HG02798 (cell line): ENCODE data around the gene BAIAP2.

ENCODE experiments used
- ATAC-seq: cut with Tn5 transposase; IDR thresholded peaks from one replicate; pipeline ENCODE4 v1.9.1; 2021; ENCODE audit warnings: mild to moderate bottlenecking; ENCODE audit not compliant: unreplicated experiment, poor library complexity

The BAIAP2 gene

GRCh38 chr17:81119223-81120148 lies 84.5 kb downstream of the BAIAP2 start:
- peak; percentile 43 for ATAC-seq

- no peak for ATAC-seq
These were observed 85.2 kb downstream of the BAIAP2 start for GRCh38 chr17:81120149-81120484.

GRCh38 chr17:81120695-81121621 lies 86.0 kb downstream of the BAIAP2 start:
- no peak for ATAC-seq

DNA sequence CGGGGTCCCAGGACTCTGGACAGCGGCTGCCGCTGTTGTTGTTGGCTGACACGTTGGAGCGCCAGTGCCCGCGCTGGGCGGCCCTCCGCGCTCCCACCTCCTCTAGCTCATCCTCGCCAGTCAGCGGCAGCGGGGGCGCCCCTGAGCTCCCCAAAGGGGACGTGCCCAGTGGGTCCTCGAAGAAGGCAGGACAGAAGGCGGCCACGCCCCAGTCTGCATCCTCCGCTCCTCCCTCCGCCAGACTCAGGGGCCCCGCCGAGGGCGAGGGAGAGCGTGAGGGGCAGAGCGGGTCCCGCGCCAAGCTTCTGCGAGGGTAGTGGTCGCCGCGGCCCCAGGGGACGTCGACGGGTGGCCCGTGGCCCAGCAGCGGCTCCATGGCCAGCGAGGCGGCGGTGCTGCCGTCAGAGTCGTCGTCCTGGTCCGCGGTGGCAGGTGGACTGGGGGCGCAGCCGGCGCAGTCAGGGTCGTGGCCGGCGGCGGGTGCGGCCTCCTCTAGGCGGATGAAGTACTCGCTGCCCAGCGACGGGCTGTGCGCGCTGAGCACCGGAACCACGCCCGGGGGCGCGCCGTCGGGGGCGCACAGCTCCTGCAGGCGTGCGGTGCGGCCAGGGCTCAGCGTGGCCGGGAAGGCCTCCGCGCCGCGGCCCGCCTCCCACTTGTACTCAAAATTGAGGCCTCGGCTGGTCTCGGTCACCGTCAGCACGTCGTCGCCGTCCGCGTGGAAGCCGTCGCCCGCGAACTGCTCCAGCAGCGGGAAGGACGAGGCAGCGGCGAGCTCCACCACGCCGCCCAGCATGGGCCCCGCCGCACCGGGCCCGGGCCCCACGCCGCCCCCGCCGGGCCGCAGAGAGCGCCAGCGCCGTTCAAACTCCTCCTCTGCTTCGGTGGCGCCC lies 87.1 kb downstream of the BAIAP2 start:
- ATAC-seq: no peak

DNA sequence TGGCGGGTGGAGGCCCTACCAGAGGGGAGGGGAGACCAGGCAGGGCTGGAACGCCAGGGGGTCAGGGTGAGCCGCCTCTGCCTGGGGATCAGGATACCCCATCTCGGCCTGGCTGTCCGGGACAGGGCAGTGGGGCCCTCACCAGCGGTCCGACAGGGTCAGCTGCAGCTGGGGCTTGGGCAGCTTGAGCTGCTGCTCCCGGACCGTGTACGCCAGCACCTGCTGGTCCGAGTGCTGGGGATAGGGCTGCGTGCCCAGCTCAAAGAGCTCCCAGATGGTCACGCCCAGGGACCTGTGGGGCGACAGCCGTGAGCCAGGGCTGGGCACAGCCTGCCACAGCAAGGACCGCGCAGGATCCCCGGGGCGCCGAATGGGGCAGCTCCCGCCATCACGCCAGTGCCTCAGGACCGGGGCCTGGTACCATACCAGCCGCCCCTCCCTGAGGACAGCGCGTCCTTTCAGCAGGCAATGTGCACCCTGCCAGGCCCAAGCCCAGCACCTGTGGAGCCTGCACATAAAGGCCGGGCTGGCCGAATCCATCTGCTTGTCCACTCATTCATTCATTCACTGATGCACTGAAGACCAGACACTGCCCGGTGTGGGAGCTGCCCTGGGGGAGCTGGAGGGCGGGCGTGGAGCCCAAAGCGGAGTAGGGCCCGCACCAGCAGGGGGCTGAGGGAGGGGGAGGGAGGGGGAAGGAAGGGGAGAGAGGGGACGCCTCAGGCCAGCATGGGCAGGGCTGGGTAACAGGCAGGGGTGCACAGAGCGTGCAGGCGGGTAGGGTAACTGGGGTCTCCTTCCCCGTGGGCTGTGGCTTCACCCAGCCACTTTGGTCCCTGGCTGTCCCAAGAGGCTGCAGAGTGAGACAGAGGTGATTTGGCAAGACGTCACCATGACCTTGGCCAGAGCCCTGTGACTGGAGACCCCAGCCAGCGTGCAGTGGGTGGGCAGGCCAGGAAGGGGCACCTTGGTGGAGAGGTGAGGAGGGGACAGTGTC lies 88.4 kb downstream of the BAIAP2 start:
- no peak for ATAC-seq

DNA sequence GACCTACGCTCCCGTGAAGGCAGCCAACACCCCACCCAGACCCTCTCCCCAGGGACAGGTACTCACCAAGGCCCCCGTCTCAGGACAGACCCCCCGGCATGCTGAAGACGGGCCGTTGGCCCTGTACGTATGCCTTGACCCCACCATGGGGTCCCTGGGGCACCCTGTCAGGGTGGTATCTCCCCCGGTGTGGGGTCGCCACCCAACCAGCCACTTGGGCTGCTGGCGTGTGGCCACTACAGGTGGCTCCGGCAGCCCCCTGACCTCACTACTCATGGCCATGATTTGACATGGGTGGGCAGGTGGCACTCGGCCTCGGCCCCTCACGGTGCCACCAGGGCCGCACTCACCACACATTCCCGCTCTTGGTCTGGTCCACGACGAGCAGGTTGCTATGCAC lies 89.4 kb downstream of the BAIAP2 start:
- no peak for ATAC-seq

- no peak for ATAC-seq
These were observed 90.7 kb downstream of the BAIAP2 start for GRCh38 chr17:81125573-81126081.

DNA sequence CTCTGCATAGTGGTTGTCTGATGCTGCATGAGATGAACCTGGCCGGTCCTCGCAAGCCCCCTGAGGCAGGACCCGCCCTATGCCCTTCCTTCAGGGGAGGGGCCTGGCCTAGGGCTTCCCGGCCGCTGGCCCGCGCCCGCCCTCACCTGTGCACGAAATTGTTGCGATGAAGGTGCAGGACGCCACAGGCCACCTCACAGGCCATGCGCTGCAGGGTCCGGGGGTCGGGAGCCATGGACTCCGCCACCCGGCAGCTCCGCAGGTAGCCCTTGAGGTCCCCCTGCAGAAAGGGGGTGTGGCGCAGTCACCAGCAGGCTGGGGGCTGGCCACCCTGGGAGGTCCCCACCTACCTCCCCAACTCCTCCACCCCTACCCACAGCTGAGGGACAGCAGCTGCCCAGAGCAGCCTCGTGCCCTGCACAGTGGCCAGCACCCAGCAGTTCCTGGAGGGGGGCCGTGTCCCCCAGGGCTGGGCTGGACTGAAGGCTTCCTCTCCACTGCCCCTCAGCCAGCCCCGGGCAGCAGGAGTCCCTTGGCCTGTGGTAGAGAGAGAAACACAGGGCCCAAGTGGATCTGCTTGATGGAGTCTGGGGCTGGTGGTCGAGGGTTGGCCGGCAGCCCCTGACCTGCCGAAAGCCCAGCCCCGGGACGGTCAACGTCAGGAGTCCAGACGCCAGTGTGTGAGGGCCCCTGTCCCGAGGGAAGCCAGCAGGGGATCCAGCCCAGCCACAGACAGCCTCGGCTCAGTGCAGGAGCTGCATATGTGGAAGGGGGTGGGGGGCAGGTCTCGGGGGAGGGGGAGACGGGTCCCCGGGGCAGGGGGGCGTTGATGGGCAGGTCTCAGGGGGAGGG lies 91.6 kb downstream of the BAIAP2 start:
- ATAC-seq: no peak

DNA sequence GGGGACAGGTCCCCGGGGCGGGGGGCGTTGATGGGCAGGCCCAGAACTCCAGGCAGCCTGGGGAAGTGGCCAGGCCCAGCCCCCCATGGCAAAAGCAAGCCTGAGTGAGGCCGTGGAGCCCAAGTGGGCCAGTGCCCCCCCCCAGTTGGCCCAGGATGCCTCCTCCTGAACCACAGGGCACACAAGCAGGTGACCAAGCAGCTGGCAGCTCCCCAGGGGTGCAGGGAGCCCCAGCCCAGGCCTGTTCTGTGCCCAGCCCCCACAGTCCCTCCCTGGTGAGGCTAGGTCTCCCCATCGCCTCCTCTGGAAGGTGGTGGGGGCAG lies 92.1 kb downstream of the BAIAP2 start:
- ATAC-seq: no peak

DNA sequence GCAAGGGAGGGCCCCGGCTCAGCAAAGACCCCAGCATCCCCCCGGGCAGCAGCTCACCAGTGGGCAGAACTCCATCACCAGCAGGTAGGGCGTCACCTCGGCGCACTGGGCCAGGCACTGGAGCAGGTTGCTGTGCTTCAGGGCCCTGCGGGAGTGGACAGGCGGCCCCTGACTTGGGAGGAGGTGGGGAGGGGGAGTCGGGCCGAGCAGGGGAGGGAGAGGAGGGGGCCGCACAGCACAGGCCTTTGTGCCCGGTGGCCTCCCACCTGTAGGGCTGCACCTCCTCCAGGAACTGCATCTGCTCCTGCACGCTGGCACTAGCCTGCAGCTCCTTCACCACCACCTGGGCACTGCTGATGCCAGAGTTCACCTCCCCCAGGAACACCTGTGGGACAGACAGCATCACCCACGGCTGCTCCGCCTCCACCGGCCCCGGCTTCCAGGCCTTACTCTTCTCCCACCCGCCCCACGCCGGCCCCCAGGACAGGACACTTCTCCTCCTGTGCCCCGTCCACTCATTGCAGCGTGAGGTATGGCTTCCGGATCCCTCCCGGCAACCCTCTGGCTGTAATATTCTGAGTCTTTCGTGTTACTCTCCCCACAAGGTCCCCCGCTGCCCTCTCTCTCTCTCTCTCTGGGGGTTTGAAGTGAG lies 92.7 kb downstream of the BAIAP2 start:
- no peak for ATAC-seq

GRCh38 chr17:81128338-81128737 lies 93.4 kb downstream of the BAIAP2 start:
- ATAC-seq: no peak

DNA sequence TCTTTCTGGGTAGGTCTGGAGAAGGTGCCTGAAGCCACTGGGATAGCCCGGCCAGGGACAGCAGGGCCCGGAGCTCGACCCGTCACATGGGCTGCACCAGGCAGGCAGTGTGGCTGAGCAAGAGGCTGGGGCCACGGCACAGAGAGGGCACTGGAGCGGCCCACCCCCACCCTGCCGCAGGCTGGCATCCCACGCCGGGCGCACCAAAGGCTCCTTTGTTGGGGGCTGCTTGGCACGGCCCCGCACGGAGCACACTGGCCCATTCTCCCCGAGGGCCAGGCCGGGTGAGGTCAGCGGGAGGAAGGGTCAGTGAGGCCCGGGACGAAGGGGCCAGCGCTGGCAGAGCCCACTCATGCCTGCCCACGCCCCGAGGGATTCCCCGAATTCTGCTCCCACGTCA lies 93.8 kb downstream of the BAIAP2 start:
- ATAC-seq: no peak

DNA sequence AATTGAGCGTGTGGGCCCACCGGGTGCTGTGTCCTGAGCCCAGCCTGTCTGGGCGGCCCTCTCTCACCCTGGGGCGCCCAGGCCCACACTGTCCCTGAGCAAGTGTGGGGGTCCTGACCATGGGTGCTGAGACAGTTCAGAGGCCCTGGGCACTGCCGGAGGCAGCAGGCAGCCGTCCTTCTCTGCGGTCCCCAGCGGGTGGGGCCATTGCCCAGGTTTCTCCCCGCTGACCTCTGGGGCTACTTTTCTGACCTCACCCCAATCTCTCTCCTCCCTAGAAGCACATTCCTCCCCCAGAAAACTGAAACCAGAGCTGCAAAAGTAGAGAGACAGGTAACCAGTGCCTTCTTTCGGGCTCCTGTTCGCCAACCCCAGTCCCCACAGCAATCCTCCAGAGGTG lies 94.3 kb downstream of the BAIAP2 start:
- no peak for ATAC-seq

DNA sequence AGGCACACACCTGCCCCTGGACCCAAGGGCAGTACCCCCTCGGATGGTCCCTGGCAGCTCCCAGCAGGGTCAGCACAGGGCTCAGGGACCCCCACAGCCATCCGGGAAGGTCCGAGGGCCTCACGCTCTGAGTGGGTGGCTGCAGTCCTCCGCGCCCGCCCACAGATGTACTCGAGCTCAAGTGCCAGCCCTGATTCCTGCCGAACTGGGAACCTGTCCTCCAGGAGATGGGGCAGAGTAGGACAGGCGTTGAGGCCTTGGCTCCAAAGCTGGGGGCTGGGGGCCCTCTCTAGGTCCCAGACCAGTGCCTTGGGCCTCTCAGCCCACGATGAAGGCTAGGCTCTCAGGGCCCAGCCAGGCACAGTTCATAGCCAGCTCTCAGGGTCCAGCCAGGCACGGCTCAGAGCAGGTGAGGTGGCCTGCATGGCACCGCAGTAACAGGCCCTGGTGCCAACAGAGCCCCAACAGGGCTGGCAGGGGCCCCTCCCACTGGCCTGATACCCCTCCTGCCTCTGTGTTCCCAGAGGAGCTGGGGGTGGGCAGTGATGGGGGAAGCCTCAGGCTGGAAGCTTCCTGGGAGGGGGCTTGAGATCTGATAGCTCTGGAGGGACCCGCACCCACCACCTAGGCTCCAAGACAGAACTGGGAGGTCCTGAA lies 94.9 kb downstream of the BAIAP2 start:
- no peak for ATAC-seq

GRCh38 chr17:81130385-81131361 lies 95.7 kb downstream of the BAIAP2 start:
- ATAC-seq: no peak
